CD14-positive monocyte (primary cell): ENCODE results near the gene GPM6B. TPM values are rescaled to one million over a fixed set of nuclear protein-coding genes. Genes with fewer than 3 reads are reported as not detected.

ENCODE experiments used
- DNase-seq, 3 donors: peaks; one replicate each; pipeline ENCODE4 v3.0.0-alpha.2; 2011 to 2022
- H2AFZ ChIP-seq: 2 replicates; pipeline ENCODE4 v1.6.0; 2012; ENCODE audit warnings: mild to moderate bottlenecking, low read depth, low read length, inconsistent platforms; ENCODE audit not compliant: insufficient read depth, poor library complexity, severe bottlenecking
- H3K27ac ChIP-seq, 2 donors: 1 replicate in 1 of 2; 2 replicates in 1 of 2; pipeline ENCODE4 v1.5.1; 2012 to 2013; ENCODE audit warnings: low read length in 2 of 2, control low read depth in 1 of 2, inconsistent platforms in 1 of 2, low read depth in 1 of 2, mild to moderate bottlenecking in 1 of 2
- H3K27me3 ChIP-seq, 2 donors: one replicate each; pipeline versions ENCODE4 v1.6.0 to v1.6.1; 2011 to 2013; ENCODE audit warnings: low read length in 2 of 2; ENCODE audit not compliant: control insufficient read depth in 2 of 2, insufficient read depth in 2 of 2
- H3K36me3 ChIP-seq, 2 donors: replicated peaks in 1 of 2; 1 replicate in 1 of 2; 2 replicates in 1 of 2; pipeline versions ENCODE4 v1.5.1 to v1.6.1; 2012 to 2013; ENCODE audit warnings: low read length in 2 of 2, control low read depth in 1 of 2, inconsistent platforms in 1 of 2, mild to moderate bottlenecking in 1 of 2; ENCODE audit not compliant: insufficient read depth in 2 of 2, control insufficient read depth in 1 of 2
- H3K4me1 ChIP-seq, 2 donors: 1 replicate in 1 of 2; 2 replicates in 1 of 2; pipeline versions ENCODE4 v1.5.1 to v1.6.1; 2012 to 2013; ENCODE audit warnings: low read length in 2 of 2, control low read depth in 1 of 2, inconsistent platforms in 1 of 2, mild to moderate bottlenecking in 1 of 2, moderate library complexity in 1 of 2; ENCODE audit not compliant: insufficient read depth in 2 of 2, control insufficient read depth in 1 of 2
- H3K4me2 ChIP-seq: replicated peaks from 2 replicates; pipeline ENCODE3; 2012; ENCODE audit warnings: low read length, moderate library complexity, mild to moderate bottlenecking; ENCODE audit not compliant: poor library complexity, severe bottlenecking; ENCODE audit errors: extremely low read depth
- H3K4me3 ChIP-seq, 3 experiments: fragments of 200-600 bp in 1 of 3; sonication (generic) in 1 of 3; replicated peaks in 1 of 3; 1 replicate in 2 of 3; 2 replicates in 1 of 3; pipeline ENCODE4 v1.5.1; 2011 to 2013; ENCODE audit warnings: low read length in 3 of 3, mild to moderate bottlenecking in 3 of 3, control low read depth in 2 of 3, low read depth in 2 of 3, inconsistent platforms in 1 of 3, moderate library complexity in 1 of 3
- H3K79me2 ChIP-seq: 2 replicates; pipeline ENCODE4 v1.6.0; 2012; ENCODE audit warnings: mild to moderate bottlenecking, control low read depth, inconsistent platforms, low read length, moderate library complexity; ENCODE audit not compliant: insufficient read depth
- H3K9ac ChIP-seq: 2 replicates; pipeline ENCODE4 v1.6.0; 2017; ENCODE audit warnings: low read length, mild to moderate bottlenecking; ENCODE audit not compliant: insufficient read depth, poor library complexity, severe bottlenecking
- H3K9me3 ChIP-seq, 2 donors: replicated peaks in 1 of 2; 1 replicate in 1 of 2; 2 replicates in 1 of 2; pipeline versions ENCODE4 v1.5.1 to v1.6.1; 2012 to 2013; ENCODE audit warnings: low read length in 2 of 2, control low read depth in 1 of 2; ENCODE audit not compliant: control insufficient read depth in 1 of 2, insufficient read depth in 1 of 2
- H4K20me1 ChIP-seq: 2 replicates; pipeline ENCODE4 v1.6.0; 2012; ENCODE audit warnings: mild to moderate bottlenecking, low read length, control low read depth, moderate library complexity; ENCODE audit not compliant: insufficient read depth
- H3K27ac Mint-ChIP-seq, 7 donors: one replicate each; pipeline ENCODE4 v1.8.0; 2020; ENCODE audit warnings: mild to moderate bottlenecking in 7 of 7, mixed read lengths in 7 of 7, moderate library complexity in 6 of 7, inconsistent platforms in 2 of 7
- H3K27me3 Mint-ChIP-seq, 3 donors: one replicate each; pipeline ENCODE4 v1.8.0; 2021 to 2022; ENCODE audit warnings: low read depth in 3 of 3, mild to moderate bottlenecking in 3 of 3, mixed read lengths in 3 of 3, moderate library complexity in 3 of 3, inconsistent platforms in 1 of 3
- H3K36me3 Mint-ChIP-seq, 2 donors: one replicate each; pipeline ENCODE4 v1.8.0; 2020; ENCODE audit warnings: mixed read lengths in 2 of 2, inconsistent platforms in 1 of 2, mild to moderate bottlenecking in 1 of 2
- H3K4me1 Mint-ChIP-seq: one replicate; pipeline ENCODE4 v1.8.0; 2020; ENCODE audit warnings: mild to moderate bottlenecking, mixed read lengths
- H3K4me3 Mint-ChIP-seq, 2 donors: one replicate each; pipeline ENCODE4 v1.8.0; 2020; ENCODE audit warnings: mild to moderate bottlenecking in 2 of 2, mixed read lengths in 2 of 2, moderate library complexity in 1 of 2
- H3K9me3 Mint-ChIP-seq, 7 donors: one replicate each; pipeline ENCODE4 v1.8.0; 2020 to 2022; ENCODE audit warnings: mixed read lengths in 7 of 7, mild to moderate bottlenecking in 6 of 7, moderate library complexity in 6 of 7, inconsistent platforms in 2 of 7
- CTCF ChIP-seq: fragments of 200-600 bp; IDR thresholded peaks from one replicate; pipeline ENCODE4 v1.8.0; 2022; ENCODE audit warnings: antibody characterized with exemption, mild to moderate bottlenecking
- WGBS: methylation state at CpG from one replicate; pipeline ENCODE4 v1.1.5; 2013; ENCODE audit warnings: missing lambda C conversion rate; ENCODE audit not compliant: insufficient coverage; 5-methylcytosine and 5-hydroxymethylcytosine counted together
- intact Hi-C, 2 donors: fragments of 100-400 bp; cut with micrococcal nuclease; formaldehyde crosslinking; loops; one replicate each; pipeline versions ENCODE4 v1.15.0 to v1.15.1; 2023
- polyA plus RNA-seq, 3 donors: library from polyadenylated mRNA; depleted of rRNA in 1 of 3; unstranded in 2 of 3; stranded (reverse) in 1 of 3; fragments of 300-500 nt in 2 of 3; fragments of >200 nt in 1 of 3; fragmentation: Illumina TruSeq in 2 of 3; gene quantifications; 1 replicate in 2 of 3; 2 replicates in 1 of 3; pipeline ENCODE4 v1.2.3, GENCODE V29; 2012 to 2021

GPM6B gene
- polyA plus RNA-seq, 3 donors, result not detected

GRCh38 chrX:13824746-13825145 is 7.9 kb upstream of the GPM6B start:
- no peaks in the 10 kb centered on the region for H4K20me1 ChIP-seq
- H3K9me3 ChIP-seq, result no peaks in the 10 kb centered on the region
- intact Hi-C loops, result no loop called here
- H3K79me2 ChIP-seq, result no peaks in the 10 kb centered on the region
- H3K27ac ChIP-seq, result no peak overlapping the region
- WGBS, result no CpG with 5 or more reads among the region's 6 CpGs
- H3K4me3 ChIP-seq, result no peak overlapping the region
- H3K9ac ChIP-seq, result no peak overlapping the region
- Mint-ChIP-seq H3K4me1 (peaks cover 5% of the 10 kb centered on the region), H3K27me3 (peaks cover 1 to 10% (median 2%) of the 10 kb centered on the region in 3 donors), H3K4me3 (no peak overlapping the region), H3K27ac (no peak overlapping the region), H3K9me3 (peaks cover 0 to 3% (median 2%) of the 10 kb centered on the region in 7 donors), H3K36me3 (no peaks in the 10 kb centered on the region)
- TF ChIP-seq CTCF, result no peak
- H3K4me1 ChIP-seq, result peaks cover 0 to 3% of the 10 kb centered on the region in 2 donors
- no peaks in the 10 kb centered on the region for H3K36me3 ChIP-seq
- H3K4me2 ChIP-seq, result no peak overlapping the region
- DNase-seq, result no peak
- H2AFZ ChIP-seq, result no peak overlapping the region
- H3K27me3 ChIP-seq, result no peaks in the 10 kb centered on the region

GRCh38 chrX:13821738-13822137 is 4.8 kb upstream of the GPM6B start:
- Mint-ChIP-seq H3K36me3 (no peaks in the 10 kb centered on the region), H3K4me1 (no peaks in the 10 kb centered on the region), H3K27me3 (peaks cover 1 to 16% (median 2%) of the 10 kb centered on the region in 3 donors), H3K4me3 (no peak overlapping the region), H3K27ac (no peak overlapping the region), H3K9me3 (peaks cover 0 to 3% (median 2%) of the 10 kb centered on the region in 7 donors)
- intact Hi-C loops, result no loop called here
- H3K27ac ChIP-seq, result no peak overlapping the region
- no peaks in the 10 kb centered on the region for H4K20me1 ChIP-seq
- no peak overlapping the region for H3K4me2 ChIP-seq
- no peak overlapping the region for H2AFZ ChIP-seq
- H3K27me3 ChIP-seq, result peaks cover 0 to 2% of the 10 kb centered on the region in 2 donors
- DNase-seq, result no peak
- no peaks in the 10 kb centered on the region for H3K79me2 ChIP-seq
- TF ChIP-seq CTCF, result no peak
- no peaks in the 10 kb centered on the region for H3K36me3 ChIP-seq
- no peak overlapping the region for H3K4me3 ChIP-seq
- H3K4me1 ChIP-seq, result no peaks in the 10 kb centered on the region
- H3K9ac ChIP-seq, result no peak overlapping the region
- WGBS, result 96% methylated on average over 3 of the region's 6 CpGs
- H3K9me3 ChIP-seq, result no peaks in the 10 kb centered on the region
